GM19023 (cell line): ENCODE results near the gene TNNT1.
"Not testable (repeated sequence)": the region's sequence is repeated elsewhere in the genome, so short reads cannot be mapped to it uniquely, and the experiment has no call there.

Experiments
- ATAC-seq: cut with Tn5 transposase; IDR thresholded peaks from one replicate; pipeline ENCODE4 v1.9.1; 2021; ENCODE audit warnings: mild to moderate bottlenecking, moderate library complexity; ENCODE audit not compliant: unreplicated experiment

Gene TNNT1

DNA sequence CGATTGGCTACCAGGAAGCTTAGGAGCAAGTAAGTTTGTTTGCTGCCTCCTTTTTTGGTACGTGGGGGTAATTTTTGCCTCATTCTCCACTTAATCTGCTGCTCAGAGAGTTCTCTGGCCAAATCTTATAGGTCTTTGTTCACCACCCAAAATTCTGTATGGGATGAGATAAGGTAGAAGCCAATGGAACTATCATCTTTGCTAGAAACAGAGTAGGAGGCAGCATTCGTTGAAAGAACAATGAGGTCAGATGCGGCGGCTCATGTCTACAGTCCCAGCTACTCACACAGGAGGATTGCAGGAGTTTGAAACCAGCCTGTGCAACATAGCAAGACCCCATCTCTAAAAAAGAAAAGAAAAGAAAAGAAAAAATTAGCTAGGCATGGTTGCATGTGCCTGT is 22.4 kb upstream of the TNNT1 start:
- no peak for ATAC-seq

DNA sequence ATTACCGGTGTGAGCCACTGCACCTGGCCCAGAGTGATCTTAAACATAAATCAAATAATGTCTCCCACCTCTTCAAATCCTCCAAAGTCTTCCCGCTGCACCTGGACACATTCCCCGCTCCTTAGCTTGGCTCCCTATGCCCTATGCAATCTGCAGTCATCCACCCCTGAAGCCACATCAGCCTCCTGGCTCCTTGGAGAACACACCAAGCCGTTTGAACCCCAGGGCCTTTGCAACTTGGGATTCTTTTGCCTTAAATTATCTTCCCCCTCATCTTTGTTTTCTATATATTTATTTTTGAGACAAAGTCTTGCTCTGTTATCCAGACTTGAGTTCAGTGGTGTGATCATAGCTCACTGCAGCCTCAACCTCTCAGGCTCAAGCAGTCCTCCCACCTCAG is 20.1 kb upstream of the TNNT1 start:
- ATAC-seq = no peak

DNA sequence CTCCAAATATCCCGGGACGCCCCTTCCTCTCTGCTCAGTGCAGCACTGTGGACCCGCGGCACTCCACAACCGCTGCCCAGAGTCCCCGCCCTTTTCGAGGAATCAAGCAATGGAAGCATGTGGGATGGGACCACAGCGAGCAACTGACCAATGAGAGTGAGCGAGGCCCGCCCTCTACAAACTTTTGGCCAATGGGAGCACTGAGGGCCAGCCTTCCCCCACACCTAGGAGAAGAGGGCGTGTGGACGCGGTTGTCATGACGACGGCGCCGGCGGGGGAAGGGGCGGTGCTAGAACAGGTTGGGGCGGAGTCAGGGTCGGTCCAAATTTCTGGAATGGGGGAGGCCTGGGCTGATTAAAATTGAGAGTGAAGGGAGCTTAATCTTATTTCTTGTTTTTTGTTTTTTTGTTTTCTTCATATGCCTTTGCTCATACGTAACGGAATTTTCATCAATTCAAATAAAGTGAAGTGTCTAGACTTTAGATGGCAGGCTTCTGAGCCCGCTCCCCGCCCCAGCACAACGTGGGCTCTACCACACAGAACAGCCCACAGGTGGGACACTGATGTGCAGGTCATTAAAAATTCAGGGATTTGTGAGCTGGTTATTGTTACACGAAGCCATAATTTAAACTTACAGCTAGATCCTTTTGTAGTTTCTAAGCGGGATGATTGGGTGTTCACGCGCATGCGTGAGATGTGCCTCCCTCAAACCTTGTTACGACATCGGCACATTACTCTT is 17.7 kb upstream of the TNNT1 start, which contains the start of gene DNAAF3:
DNAAF3 (minus strand) TSS at position 84 of the 739 bp plus-strand sequence. CDS start 200 bp downstream, outside the sequence.
- ATAC-seq = no peak

DNA sequence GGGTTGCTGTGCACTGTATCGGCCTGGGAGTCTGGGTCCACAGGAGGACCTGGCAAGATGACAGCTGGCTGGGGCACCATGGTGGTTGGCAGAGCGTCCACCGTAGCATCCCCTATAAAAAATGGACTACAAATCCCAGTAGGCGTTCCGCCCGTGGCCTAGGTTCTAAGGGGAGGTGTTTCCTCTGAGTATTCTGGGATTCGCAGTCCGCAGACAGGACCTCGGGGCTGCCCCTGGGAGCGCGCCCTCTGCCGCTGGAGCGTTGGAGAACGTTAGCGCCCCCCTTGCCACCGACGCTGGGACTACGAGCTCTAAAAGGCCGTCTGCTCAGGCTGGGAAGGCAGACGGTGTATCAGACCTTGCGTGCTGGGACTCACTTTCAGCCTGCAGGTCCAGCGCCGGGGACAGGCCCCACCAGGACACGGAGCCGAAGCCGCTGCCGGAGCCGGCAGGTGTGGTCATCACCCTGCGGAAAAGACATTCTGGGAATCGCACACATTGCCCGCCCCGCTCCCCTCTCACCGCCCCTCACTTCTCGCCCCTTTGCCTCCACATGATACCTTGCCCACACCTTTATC is 17.0 kb upstream of the TNNT1 start:
- ATAC-seq = no peak

DNA sequence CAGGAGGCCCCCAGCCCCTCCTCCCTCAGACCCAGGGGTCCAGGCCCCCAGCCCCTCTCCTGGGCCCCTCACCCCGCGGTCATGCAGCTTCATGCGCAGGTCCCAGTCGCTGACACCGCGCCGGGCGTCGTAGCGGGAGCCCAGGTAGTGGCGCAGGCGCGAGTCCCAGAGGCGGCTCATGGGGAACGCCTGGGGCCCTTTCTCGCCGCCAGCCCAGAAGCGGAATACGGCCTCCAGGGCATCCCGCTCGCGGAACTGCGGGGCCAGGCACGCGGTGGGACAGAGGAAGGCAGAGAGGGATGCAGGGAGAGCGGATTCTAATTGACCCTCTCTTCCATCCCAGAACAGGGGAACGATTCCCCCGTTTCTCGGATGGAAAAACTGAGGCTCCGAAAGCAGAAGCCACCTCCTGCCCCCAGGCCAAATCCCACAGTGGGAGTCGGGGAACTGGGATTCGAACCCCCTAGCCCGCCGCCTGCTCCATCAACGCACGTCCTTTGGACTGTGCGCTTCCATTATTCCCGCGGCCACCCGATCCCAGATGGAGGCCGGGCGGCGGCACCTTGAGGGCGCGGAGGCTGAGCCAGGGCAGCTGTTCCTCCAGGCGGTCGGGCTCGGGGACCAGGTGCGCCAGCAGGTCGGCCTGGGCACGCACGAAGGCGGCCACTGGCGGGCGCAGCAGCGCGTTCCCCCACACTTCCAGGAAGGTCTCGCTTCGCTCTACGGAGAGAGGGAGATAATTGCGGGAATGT is 12.7 kb upstream of the TNNT1 start:
- ATAC-seq = no peak

DNA sequence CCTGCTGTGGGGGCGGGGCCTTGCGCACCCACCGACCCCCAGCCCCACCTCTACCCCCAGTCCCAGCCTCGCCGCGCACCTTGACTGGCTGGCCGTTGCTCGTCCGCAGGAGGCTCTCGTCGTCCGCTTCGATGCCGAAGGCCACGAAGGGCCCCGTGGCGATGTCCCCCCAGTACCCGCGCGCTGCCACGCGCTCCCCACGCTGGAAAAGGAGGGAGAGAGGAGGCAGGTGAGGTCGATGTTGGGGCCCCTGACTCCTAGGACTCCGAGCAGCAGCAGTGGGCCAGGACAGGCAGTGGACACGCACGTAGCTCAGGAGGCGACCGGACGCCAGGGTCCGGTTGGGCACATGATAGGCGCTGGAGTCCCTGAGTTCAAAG is 12.0 kb upstream of the TNNT1 start:
- no peak for ATAC-seq

DNA sequence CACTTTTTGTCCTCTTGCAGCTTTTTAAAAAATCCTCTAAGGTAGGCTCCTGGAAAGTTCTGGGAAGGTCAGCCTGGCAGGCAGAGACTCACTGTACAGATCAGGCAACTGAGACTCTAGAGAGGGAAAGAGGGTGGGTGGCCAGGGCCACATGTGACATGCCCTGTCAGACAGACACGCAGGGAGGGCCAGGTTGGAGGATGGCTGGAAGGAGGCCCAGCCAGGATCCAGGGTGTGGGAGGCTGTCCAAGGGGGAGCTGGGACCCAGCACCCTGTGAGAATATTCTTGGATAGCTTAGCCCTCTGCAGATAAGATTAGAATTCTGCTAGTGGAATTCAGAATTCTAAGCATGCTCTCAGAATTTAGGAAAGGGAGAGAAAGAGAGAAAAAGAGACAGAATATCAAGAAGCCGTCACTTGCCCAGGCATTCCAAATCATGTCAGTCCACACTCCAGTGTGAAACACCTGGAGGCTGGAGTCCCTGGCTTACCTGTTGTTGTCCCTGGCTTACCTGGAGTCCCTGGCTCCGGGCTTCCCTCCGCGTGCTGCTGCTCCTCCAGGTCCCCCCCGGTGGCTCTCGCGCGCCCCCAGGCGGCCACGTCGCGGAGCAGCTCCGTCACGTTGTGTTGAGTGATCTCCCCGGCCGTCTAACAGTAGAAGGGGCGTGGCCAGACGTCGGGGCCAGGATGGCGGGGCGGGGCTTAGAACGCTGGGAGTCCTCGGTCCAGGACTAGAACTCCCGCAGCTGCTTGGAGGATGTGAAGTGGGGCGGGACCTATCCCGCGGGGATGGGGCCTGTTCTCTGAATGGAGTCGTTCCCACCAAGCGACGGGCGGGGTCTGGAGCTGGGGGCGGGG is 11.4 kb upstream of the TNNT1 start:
- no peak for ATAC-seq

DNA sequence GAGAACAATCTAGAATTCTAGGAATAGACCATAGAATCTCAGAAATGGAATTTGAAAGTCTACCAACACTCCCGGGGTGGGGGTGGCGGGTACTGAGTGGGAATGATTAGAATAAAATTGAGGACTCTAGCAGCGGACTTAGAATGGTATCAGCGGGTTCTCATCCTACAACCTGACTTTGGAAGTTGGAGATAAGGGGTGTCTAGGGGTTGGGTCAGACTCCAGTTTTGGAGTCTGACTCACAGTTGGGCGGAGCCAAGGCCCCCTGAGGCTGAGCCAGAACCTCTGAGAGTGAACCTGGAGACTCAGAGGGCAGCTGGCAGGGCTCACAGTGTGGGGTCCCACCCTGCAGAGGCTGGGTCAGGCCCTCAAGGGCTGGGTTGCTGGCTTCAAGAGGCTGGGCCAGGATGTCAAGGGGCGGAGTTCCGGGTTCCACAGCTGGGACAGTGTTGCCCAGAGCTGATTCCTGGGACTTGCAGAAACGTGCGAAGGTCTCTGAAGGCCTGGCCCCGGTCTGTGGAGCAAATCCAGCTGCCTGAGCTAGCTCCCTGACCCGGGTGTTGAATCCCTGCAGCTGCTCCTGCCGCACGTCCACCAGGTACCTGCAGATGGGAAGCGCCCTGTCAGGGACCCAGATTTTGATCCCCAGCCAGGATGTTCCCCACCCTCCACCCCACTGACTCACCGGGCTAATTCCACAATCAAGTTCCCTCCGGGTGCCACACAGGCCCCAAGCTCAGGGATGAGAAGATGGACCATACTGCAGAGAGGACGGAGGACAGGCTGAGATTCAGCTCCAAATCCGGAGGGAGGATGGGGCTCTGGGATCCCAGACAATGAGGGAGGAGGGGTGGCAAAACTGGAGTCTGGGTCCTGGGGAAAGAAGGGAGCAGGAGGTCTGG is 10.1 kb upstream of the TNNT1 start:
- ATAC-seq = no peak

DNA sequence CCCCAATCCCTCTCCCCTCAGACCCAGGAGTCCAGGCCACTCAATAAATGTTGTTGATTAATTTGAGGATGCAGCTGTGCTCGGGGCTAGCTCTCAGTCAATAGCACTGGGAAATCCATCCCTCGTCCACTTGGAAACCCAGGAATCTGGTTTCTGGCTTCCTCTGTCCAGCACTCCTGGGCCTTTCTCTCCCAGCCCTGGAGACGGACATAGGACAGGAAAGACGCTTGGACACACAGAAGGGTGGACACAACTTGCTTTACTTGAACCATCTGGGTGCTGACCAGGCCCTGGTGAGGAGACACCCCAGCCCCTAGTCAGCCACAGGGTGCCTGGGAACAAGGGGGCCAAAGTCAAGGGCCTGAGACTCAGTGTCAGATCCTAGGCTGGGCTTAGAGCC is 9.4 kb upstream of the TNNT1 start:
- ATAC-seq = no peak

DNA sequence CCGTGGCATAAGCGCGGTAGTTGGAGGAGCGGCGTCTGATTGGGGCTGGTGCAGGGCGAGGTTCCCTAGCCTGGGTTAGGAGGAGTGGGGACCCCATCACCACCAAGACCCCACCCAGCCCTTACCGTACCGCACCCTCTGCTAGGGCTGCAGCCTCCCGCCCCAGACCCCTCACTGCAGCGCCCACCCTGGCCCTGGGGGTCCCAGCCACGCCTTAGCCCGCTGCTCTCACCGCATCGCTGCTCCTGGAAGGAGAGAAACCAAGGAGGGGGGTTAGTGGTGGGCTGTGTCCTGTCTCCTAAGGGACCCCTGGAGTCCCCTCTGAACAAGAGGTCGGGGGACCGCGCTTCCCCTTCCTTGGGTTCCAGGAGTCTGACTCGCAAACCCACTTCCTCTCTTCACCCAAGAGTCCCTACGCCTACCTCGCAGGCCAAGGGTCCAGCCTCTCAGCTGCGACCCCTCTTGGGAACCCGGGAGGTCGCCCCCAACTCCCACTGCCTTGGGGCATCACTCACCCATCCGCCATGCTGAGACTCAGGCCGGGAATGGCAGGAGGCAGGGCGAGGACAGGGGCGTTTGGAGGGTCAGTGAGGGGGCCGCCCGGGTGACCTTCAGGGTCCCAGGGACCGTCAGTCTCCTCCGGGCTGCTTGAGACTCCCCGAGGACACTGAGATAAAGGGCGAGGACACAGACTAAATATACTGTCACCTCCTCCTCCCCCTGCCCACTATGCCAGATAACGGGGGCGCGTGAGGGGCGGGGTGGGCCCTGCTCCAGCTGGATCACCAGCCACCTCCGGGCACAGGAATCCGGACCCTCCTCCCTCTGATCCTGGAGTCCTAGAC is 8.3 kb upstream of the TNNT1 start, which contains the start of gene TNNI3:
TNNI3 (minus strand) TSS at position 669 of the 845 bp plus-strand sequence; CDS start at position 526, 143 bp downstream.
- no peak for ATAC-seq

DNA sequence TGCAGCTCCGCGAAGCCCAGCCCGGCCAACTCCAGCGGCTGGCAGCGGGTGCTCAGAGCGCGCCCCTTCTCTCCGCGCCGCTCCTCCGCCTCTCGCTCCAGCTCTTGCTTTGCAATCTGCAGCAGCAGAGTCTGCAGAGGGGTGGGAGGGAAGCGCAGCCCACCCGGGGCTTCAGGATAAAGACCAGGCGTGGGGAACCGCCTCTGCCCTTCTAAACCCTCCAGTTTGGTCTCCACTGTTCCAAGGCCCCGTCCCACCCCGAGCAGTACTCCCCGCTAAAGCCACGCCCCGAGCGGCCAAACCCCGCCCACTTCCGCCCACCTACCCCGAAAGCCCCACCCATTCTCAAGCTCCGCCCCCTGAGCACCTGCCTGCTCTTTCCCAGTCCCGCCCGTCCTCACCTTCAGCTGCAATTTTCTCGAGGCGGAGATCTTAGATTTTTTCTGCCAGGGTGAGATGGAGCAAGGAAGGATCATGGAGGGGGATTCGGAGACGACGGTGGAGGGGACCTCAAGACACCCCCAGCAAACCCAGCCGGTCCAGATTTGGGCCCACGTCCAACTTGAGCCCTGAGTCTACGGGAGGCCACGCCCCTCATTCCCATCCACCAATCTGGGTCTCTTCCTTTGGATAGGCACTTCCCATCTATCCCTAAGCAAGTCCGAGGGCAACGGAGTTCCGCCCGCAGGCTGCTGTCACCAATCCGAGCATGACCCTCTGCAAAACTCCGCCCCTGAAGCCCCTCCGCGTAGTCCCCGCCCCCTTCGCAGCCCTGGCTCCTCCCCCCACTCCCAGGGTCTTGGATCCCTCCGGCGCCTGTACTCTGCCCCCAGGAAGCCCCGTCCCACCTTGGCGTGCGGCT is 7.4 kb upstream of the TNNT1 start:
- ATAC-seq = no peak

DNA sequence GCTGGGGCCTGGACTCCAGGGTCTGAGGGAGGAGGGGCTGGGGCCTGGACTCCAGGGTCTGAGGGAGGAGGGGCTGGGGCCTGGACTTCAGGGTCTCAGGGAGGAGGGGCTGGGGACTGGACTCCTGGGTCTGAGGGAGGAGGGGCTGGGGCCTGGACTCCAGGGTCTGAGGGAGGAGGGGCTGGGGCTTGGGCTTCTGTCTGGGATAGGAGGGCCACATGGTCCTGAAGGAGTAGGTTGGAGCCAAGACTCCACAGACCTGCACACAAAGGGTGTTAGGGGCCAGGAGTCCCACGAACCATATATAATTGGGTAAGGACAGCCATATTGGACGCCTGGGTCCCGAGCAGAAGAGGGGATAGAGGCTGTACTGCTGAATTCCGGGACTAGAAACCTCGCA is 6.8 kb upstream of the TNNT1 start:
- ATAC-seq = not testable (repeated sequence)

DNA sequence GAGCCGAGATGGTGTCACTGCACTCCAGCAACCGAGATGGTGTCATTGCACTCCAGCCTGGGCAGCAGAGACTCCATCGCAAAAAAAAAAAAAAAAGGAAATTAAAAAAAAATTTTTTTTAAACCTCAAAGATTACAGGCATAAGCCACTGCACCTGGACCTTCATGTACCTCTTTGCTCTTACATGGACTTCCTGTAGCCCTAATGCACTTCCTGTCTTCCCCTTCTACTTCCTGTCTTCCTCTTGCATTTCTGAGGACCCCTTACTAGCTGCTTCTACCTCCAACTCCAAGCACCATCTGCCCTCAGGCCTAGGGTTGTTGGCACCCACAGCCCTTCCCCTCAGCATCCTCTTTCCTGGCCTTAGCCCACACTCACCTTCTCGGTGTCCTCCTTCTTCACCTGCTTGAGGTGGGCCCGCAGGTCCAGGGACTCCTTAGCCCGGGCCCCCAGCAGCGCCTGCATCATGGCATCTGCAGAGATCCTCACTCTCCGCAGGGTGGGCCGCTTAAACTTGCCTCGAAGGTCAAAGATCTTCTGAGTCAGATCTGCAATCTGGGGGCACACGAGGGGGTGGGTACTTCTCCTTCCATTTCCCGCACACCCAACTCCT is 4.8 kb upstream of the TNNT1 start:
- ATAC-seq = no peak

DNA sequence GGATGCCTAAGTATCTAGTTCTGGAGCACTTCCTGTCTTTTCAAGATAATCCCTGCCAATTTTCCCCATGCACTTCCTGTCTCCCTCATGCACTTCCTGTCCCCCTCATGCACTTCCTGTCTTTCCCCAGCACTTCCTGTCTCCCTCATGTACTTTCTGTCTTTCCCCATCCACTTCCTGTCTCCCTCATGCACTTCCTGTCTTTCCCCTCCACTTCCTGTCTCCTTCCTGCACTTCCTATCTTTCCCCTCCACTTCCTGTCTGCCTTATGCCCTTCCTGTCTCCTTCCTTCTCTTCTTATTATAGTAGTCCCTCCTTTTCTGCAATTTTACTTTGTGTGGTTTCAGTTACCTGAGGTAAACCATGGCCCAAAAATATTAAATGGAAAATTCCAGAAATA is 3.0 kb upstream of the TNNT1 start:
- ATAC-seq = no peak

DNA sequence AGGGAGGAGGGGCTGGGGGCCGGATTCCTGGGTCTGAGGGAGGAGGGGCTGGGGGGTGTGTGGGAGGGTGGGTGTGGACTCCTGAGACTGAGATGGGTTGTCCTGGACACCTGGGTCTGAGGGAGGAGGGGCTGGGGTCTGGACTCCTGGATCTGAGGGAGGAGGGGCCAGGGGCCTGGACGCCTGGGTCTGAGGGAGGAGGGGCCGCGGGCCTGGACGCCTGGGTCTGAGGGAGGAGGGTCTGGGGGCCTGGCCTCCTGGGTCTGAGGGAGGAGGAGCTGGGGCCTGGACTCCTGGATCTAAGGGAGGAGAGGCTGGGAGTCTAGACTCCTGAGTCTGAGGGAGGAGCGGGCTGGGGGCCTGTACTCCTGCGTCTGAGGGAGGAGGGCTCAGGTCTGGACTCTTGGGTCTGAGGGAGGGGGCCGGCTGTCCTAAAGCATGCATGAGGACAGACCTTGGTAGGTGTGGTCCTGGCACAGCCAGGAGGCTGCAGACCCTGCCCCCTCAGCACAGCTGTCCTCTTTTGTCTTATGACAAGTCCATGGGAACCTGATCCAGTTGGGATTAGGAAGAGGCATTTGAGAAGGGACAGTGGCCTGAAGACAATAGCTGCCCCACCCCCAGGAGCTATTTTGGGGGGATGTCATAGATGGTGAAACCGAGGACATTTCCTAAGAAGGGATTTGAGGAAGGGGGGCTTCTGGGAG is 1.3 kb downstream of the TNNT1 start:
- no peak for ATAC-seq

DNA sequence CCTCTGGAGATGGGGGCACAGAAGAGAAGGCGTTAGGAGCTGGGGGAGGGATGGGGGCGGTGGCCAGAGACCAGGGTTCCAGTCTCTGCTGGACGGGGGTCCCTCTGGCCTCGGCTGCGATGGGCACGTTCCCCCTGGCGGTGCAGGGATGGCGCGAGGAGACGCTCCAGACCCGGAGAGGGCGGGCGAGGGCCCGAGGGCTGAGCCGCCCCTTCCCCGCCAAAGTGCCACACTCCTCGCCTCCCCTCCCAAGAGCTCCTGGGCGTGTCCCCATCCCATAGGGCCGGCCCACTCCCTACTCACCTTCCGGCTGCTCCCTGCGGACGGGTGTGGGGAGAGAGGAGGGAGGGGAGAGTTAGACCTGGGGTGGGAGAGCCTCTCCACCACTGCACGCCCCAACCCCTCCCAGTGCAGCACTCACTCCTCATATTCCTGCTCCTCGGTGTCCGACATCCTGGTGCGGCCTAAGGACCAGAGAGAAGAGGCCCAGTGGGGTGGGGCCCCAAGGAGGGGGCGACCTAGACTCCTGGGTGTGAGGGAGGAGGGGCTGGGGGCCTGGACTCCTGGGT is 2.2 kb downstream of the TNNT1 start:
- no peak for ATAC-seq
